GM18519 (cell line): Measurements from ENCODE around the gene RAB30.
A peak's percentile ranks its signal among the peaks of the same experiment; 100 is the strongest.
"Not testable (repeated sequence)": the region's sequence is repeated elsewhere in the genome, so short reads cannot be mapped to it uniquely, and the experiment has no call there.

Experiments used
- ATAC-seq: cut with Tn5 transposase; IDR thresholded peaks from one replicate; pipeline ENCODE4 v1.9.1; 2021; ENCODE audit warnings: mild to moderate bottlenecking, moderate library complexity; ENCODE audit not compliant: unreplicated experiment, low FRiP score

RAB30 gene

DNA sequence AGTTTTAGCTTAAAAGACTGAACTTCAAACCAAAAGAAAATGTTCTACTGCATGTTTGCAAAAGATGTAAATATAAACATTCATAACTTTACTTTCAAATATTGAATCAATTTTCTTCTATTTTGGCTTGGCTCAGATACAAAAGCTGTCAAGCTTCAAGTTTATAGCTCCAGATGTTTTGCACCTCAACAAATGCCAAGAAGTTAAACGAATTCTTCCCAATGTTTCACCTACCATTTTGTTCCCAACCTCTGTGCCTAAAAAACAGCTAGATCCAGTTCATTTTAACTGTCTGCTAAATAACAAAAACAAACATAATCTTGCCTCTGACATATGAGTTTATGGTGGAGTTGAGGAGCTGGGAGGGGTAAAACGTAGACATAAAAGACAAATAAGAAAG is 76.5 kb downstream of the RAB30 start:
- ATAC-seq: no peak

DNA sequence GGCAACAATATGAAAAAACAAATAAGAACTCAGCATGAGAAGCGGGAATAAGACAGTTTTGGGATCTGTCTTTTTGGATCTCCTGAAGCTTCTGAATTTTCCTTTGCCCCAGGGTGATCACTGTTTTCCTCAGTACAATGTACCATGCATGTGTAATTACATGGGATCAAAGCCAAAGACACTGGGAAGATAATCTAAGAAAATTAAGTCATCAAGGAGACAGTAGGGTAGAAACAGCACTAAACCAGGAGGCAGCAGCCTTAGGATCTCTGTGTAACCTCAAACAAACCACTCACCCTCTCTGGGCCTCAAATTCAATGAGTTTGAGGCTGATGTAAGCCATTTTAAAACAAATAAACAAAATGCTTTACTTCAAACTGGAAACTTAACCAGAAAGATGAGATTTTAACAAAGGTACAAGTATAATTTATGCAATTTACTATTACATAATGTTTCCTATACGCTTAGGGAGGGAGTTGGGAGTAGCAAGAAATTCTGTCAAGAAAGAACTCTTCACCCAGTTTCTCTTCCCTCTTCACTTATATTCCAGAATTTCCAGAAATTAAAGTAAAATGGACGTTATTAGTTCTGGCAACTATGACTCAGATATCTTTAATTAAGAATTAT is 77.0 kb downstream of the RAB30 start:
- ATAC-seq: no peak

DNA sequence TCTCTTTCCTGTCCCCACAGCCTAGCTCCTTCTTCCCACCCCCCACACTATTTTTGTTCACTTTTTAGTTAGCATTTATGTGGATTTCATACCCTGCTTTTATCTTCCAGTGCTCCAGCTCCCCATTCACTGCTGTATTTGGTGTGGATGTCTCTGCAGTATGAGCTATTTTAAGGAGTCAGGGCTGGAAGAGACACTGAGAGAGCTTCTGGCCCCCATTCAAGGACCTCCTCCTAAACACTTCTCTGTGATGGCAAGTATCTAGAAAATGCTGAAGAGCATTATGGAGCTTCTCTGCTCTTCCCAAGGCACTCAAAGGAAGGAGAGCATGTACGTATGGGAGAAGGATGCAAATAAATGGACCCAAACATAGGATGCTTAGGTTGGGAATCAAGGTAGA is 79.5 kb downstream of the RAB30 start:
- no peak for ATAC-seq

DNA sequence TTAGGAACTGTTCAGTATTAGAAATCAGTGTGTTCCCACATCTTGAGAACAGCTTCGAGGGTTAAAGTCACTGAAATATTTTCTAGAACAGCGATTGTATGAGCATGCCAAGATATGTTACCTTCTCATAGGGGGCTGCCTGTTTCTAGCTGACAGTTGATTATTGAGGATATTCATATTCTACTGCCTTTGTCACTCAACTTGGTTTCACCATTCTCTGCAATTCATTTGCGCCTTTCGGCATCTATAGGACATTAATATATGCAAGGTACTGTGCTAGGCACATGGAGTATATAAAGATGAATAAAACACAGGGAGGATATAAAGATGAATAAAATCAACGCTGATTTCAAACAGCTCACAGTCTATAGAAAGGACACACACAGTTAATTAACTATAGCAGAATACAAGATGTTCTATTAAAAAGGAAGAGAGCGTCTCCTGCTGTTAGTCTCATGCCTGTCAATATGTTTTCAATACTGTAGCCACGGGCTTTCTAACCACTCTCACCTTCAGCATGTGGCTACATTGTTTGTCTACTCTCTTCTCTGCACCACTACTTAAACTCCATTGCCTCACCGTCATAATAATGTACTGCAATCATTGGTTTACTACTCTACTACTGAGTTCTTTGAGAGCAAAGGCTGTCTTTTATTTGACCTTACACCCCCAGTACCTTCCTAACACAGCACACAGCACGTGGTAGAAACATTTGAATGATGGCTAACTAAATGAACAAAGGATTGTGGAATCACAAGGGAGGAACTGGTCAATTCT is 81.9 kb downstream of the RAB30 start:
- no peak for ATAC-seq

DNA sequence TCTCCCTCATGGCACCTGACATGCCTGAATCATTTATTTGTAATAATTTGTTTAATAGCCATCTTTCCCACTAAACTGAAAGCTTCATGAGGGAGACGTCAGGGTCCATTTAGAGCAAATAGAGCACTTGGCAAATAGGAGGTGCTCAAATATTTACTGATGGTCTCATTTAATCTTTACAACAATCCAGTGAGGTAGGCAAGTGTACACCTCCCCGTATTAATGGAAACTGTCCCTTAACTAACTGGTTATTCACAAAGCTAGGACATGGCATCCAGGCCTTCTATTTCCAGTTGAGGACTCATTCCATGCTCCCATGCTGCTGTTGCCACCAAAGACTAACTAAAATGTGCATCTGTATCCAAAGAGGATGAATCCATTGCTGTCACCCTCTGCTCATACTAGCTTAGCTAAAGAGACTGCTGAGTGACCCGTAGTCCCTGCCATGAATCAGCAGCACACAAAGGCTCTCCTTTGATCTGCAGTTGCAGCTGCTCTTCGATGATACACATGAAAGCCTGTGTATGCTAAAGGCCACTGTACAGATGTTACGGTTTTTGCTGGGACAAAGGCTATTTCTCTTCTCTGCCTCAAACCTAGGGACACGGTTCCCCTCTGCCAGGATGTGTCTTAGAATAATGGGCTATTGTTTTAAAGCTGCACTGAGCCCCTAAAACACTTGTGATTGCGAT is 82.6 kb downstream of the RAB30 start:
- ATAC-seq: no peak

DNA sequence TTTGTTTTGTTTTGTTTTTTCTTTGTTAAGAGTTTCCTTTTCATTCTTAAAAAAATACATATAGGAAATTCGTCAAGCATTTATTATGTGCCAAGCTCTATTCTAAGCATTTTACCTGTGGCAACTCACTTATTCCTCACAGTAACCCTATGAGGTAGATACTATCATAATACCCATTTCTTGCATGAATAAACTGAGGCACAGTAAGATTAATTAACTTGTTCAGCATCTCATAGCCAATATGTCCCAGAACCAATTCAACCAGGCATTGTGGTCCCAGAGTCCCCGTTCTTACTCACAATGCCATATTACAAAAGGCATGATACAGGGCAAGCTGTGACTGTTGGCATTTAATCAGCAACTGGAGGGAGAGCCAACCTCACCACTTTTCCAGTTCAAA is 83.7 kb downstream of the RAB30 start:
- no peak for ATAC-seq

DNA sequence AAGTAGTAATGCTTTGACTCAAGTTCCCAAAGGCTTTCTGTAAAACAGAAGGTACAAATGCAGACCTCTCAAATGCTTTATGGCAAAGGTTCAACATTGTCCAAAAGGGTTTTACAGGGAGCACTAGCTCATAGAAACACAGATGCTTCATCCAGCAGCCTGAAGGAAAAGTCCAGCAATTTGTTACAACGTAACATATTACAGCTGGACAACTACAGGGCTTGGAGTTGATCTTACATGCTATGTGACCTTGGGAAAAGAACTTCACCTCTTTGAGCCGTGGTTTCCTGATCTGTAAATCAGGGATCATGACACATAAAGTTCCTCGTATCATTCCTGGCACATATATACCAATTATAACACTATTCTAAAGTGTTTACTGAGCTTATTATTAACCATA is 85.3 kb downstream of the RAB30 start:
- ATAC-seq: no peak

DNA sequence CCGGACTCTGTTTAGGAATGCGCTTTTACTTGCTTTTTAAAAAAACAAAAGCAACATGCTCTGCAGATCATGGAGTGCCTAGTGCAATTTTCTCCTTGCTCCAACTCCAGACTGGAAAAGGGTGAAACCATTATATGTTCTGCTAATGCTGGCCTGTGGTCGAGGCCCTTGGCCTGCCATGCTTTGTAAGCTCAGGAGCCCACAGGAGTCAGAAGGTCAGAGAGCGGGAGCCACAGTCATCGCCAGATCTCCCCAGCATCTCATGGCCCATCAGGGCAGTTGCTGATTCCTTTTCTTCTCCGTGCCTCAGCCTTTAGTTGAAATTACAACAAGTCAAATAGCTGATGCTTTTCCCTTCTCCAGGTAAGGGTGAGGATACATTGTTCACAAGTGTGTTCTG is 89.8 kb downstream of the RAB30 start:
- no peak for ATAC-seq

DNA sequence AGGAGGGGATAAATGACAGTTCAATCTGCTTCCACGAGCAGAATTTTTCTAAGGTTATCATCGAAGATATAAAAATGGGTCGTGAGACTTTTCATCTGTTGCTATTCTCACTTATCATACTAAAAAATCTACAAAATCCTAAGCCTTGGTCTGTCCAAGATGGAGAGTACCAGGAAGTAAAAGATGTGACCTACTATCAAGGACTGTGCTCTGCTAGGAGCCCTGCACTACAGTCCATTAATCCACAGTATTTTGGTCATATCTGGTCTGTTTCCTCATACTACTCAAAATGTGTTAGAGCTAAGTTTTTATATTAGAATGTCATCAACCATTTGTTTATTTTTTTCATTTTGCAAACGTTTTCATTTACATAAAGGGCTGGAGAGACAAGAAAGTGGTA is 90.8 kb downstream of the RAB30 start:
- no peak for ATAC-seq

DNA sequence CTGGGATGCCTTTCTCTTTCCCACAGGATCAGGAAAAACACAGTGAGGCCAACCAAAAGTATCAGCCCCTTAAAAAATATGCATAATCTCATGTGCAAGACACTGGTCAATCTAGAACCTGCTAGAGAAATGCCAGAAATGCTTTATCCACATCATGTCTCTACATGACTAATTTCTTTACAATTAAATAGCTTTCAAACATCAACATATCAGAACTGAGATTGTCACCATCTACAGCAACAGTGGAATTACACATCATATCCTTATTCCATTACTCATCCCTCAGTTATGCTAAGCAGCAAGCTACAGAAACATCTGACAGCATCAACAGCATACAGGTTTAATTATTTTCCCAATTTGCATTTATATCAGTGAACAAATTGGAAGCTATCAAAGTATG is 91.4 kb downstream of the RAB30 start:
- no peak for ATAC-seq

DNA sequence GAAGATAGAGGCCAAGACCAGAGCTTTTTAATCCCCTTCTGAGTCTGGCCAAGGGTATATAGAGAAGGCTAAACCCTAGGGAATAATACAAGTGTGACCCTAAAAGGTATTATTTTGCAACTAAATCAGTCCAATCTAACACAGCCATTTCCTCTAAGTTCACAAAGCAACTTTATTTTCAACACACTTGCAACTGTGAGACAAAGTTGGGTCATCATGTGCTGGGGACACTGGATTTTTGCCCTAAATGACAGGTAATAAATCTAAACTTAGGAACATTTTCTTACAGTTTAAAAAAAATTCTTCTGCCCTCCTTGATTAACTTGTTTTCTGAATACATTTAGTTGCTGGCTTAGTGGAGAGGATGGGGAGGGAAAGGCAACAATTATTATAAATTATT is 91.9 kb downstream of the RAB30 start:
- ATAC-seq: no peak

DNA sequence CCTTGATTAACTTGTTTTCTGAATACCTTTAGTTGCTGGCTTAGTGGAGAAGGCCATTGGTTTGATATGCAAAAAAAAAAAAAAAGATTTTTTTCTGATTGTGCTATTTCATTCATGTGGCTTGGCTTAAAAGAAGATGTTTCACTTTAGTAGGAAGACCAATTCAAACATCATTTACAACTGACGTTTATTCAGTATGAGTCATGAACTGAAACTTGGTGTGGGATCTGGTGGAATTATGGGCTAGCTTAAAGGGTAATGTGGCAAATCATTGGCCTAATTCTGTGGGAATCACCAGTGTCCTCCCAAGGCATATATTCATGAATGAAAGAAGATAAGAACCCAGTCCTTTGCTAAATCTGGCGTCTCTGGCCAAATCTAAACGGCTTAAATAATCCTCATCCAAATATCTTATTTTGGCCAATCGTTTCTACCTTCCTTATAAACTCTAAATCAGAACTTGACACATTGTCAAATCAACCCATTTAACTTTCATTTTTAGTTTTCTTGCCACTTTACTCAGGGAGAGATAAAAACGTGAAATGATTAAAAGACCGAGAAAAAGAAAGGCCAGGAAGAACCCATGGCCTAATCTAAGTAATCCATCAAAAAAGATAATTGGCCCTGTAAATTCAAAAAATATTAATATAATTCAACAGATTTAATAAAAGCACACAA is 93.1 kb downstream of the RAB30 start:
- ATAC-seq: peak; percentile 42

DNA sequence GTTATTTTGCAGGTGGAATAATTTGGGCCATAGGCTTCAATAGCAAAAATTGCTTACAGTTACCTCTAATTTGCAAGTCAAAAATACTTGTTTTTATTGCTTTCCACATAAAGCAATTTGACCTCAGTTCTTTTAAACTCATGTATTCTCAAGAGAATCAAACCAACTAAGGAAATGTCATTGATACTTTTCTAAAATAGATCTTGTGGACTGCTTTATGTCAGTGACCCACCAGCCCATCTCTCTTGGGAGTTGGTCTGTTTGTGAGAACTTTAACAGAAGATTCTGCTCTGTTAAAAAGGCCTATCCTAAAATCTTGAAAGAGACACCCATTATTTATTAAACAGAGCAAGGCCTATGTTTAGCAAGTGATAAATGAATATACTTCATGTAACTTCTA is 94.9 kb downstream of the RAB30 start:
- ATAC-seq: no peak

DNA sequence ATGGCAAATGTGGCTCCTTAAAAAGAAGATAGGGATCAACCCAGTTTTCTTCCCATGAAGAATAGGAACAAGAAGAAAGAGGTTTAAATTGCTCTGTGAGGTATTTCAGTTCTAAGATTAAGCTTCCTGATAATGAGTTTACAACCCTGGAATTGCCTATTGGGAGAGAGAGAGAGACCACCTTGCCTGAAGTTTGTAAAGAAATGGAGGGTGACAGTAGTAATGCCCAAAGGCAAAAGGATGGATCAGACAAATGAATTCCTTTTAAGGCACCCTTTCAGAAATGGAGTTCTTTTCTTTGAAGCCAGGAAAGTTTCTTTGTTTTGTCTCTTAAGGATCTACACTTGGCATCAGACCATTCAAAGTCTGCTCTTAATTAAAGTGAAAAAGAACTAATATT is 95.8 kb downstream of the RAB30 start:
- ATAC-seq: no peak

DNA sequence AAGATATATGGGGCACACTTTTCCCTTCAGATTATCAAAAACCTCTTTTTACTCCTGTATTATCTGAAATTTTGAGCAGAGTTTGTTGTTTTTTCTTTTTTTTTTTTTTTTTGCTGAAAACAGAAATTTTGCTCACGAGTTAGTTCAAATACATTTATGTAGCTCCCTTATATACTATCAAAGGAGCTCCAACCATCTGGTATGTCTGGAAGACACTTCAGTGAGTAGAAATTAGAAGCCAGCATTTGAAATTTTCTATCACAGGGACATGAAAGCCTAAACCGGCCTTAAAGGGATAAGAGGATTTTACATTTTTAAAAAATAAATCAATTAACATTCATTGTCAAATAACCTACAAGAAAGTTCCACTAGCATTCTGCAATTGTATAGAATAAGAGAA is 96.8 kb downstream of the RAB30 start:
- no peak for ATAC-seq

DNA sequence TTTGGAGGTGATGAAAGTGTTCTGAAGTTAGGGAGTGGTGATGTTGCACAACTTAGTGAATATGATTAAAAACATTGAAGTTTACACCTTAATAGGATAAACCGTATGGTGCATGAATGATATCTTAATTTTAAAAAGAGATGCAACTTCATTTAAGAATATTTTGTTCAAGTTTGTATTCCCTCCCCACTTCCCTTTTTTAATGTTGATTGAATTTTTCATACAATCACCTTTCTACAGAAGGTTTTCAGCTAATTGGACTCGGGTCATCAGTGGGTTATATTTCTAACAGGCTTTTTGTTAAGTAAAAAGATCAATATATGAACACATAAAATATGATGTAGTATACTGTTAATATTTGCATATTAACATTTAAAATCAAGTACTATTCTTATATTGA is 97.6 kb downstream of the RAB30 start:
- no peak for ATAC-seq

DNA sequence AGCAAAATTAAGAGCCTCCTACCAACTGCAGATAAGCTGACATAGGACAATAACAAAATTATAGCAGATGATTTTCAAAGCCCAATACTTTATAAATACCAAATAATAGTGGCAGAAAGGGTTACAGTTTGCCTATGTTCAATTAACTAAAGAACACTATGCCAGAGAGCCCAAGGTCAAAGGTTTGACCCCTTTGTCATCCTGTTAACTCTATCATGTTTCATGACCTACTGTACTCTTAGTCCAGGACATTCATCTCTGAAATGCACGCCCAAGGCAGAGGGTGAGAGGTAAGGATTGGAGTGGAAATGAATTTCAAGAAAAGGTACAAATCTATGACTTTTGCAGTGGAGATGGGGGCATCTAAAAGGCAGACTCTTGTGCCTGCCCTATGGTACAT is 99.6 kb downstream of the RAB30 start:
- no peak for ATAC-seq

DNA sequence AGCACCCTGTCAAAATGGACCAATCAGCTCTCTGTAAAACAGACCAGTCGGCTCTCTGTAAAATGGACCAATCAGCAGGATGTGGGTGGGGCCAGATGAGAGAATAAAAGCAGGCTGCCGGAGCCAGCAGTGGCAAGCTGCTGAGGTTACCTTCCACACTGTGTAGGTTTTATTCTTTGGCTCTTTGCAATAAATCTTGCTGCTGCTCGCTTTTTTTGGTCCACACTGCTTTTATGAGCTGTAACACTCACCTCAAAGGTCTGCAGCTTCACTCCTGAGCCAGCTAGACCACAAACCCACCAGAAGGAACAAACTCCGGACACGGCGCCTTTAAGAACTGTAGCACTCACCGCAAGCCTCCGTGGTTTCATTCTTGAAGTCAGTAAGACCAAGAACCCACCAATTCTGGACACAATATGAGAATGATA is 100.2 kb downstream of the RAB30 start:
- not testable (repeated sequence) for ATAC-seq

DNA sequence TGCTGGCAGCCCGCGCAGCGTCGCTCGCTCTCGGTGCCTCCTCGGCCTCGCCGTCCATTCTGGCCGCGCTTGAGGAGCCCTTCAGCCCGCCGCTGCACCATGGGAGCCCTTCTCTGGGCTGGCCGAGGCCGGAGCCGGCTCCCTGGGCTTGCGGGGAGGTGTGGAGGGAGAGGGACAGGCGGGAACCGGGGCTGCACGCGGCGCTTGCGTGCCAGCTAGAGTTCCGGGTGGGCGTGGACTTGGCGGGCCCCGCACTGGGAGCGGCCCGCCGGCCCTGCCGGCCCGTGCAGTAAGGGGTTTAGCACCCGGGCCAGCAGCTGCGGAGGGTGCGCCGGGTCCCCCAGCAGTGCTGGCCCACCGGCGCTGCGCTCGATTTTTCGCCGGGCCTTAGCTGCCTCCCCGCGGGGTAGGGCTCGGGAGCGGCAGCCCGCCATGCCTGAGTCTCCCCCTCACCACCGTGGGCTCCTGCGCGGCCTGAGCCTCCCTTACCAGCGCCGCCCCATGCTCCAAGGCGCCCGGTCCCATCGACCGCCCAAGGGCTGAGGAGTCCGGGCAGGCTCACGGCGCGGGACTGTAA is 101.1 kb downstream of the RAB30 start:
- ATAC-seq: not testable (repeated sequence)

DNA sequence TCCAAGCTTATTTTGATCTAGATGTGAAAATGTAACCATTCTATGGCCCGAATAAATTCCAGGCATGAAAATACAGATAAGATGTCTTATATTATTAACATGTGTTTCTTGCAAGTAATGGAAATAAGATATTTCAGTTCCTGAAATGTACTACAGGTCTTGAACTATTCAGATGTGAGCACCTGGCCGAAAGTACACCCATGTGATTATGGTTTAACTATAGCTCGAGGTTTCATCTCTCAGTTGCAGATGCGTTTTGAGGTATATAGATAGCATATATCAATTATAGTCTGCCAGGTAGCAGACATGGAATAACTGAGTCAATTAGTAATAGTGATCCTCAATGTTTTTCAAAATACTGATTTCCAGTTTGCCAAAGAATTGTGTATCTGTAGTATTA is 101.9 kb downstream of the RAB30 start:
- ATAC-seq: peak; percentile 98

DNA sequence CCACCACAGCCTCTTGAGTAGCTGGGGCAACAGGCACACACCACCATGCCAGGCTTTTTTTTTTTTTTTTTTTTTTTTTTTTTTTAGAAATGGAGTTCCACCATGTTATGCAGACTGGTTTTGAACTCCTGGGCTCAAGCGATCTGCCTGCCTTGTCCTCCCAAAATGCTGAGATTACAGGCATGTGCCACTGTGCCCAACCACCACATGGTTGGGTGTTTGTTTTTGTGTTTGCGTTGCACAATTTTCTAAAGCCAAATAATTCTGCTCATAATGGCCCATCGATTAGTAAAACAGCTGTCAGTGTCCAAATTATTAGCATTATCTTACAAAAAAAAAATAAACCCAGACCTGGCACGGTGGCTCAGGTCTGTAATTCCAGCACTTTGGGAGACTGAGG is 104.3 kb downstream of the RAB30 start:
- ATAC-seq: no peak
